ENCODE measurements around the gene DMC1. TPM values are rescaled to one million over a fixed set of nuclear protein-coding genes. Genes with fewer than 3 reads are reported as not detected.

Gene DMC1
- total RNA-seq, 4 donors from 2014 or later = 0.22 to 3.5 (median 0.49) TPM; not detected in 1

DNA sequence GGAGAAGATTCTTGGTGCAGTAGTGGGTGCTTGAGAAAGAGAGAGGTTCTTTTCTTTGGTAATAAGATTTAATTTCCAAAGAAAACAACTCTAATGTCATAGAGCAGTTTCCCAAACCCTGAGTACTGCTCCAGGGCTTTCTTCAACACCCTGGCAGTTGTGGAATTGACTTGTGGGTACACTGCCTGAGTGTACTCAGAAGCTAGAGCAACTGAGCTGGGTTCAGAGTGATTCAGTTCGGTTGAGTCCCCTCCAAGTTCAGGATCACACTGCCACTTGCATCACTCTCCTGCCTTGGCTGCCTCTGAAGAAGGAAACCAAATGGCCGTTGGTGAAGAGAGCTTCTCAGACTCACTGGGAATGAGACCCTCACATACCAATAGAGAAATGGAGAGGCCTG is 5.3 kb downstream of the DMC1 start:
- 89 to 97% methylated on average over 2 of the region's 2 CpGs for WGBS, 2 donors
- intact Hi-C loops (cut with DNase I; ENCODE audit: low total_unique reads) = no loop called here
- no peak for TF ChIP-seq POLR2A (IDR thresholded peaks at IDR 0.05)
- TF ChIP-seq, protein P1, sequence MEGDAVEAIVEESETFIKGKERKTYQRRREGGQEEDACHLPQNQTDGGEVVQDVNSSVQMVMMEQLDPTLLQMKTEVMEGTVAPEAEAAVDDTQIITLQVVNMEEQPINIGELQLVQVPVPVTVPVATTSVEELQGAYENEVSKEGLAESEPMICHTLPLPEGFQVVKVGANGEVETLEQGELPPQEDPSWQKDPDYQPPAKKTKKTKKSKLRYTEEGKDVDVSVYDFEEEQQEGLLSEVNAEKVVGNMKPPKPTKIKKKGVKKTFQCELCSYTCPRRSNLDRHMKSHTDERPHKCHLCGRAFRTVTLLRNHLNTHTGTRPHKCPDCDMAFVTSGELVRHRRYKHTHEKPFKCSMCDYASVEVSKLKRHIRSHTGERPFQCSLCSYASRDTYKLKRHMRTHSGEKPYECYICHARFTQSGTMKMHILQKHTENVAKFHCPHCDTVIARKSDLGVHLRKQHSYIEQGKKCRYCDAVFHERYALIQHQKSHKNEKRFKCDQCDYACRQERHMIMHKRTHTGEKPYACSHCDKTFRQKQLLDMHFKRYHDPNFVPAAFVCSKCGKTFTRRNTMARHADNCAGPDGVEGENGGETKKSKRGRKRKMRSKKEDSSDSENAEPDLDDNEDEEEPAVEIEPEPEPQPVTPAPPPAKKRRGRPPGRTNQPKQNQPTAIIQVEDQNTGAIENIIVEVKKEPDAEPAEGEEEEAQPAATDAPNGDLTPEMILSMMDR (IDR thresholded peaks at IDR 0.05) = no peak
- no peak overlapping the region for H3K4me3 ChIP-seq (ENCODE audit: low read depth, poor library complexity, severe bottlenecking)
- no peak for DNase-seq (ENCODE audit: low spot score in 2 of 2)

DNA sequence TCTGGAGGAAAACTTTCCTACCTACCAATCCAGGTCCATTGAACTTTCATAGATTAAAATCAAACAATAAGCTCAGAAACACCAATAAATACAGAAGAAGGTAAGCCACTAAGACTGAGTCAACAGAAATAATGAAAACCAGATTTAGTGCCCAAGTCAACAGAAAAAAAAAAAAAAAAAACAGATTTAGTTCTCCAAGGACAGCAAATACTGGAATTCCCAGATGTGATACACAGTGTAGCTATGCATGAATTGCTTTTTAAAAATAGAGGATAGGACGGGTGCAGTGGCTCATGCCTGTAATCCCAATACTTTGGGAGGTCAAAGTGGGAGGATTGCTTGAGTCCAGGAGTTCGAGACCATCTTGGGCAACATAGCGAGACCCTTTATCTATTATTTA is 15.7 kb downstream of the DMC1 start:
- no peak for DNase-seq (ENCODE audit: low spot score in 2 of 2)
- TF ChIP-seq POLR2A (IDR thresholded peaks at IDR 0.05) = no peak
- TF ChIP-seq, protein P1 (IDR thresholded peaks at IDR 0.05) = no peak
- intact Hi-C loops (cut with DNase I; ENCODE audit: low total_unique reads) = no loop called here
- H3K4me3 ChIP-seq (ENCODE audit: low read depth, poor library complexity, severe bottlenecking) = no peak overlapping the region
- 85 to 87% methylated on average over 3 of the region's 3 CpGs for WGBS, 2 donors

DNA sequence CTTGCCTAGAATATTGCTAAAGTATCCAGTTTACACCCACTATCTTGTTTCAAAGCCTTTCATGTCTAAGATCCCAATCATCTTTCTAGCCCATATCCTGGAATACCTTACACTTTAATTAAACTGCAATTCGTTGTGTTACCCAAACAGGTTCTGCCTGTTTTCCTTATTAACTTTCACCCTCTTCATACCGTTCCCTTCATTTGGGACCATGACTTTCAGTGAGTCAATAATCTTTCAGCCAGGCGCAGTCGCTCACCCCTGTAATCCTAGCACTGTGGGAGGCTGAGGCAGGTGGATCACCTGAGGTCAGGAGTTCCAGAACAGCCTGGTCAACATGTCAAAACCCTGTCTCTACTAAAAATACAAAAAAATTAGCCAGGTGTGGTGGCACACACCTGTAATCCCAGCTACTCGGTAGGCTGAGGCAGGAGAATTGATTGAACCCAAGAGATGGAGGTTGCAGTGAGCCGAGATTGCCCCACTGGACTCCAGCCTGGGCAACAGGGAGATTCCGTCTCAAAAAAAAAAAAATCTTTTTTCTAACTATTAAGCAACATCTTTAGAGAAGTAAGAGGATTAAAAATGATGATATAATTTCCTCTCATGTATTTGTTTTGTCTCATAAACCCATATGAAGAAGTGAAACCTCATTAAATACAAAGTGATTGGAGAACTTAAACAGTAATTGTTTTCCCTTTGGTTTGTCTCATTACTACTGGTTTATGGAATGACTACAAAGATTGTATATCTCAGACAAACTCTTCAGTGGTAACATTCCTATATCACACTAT is 20.7 kb downstream of the DMC1 start:
- WGBS, 2 donors = 65 to 75% methylated on average over 7 of the region's 7 CpGs
- DNase-seq (ENCODE audit: low spot score in 2 of 2) = no peak
- intact Hi-C loops (cut with DNase I; ENCODE audit: low total_unique reads) = no loop called here
- TF ChIP-seq, protein P1 (IDR thresholded peaks at IDR 0.05) = no peak
- no peak for TF ChIP-seq POLR2A (IDR thresholded peaks at IDR 0.05)
- no peak overlapping the region for H3K4me3 ChIP-seq (ENCODE audit: low read depth, poor library complexity, severe bottlenecking)

DNA sequence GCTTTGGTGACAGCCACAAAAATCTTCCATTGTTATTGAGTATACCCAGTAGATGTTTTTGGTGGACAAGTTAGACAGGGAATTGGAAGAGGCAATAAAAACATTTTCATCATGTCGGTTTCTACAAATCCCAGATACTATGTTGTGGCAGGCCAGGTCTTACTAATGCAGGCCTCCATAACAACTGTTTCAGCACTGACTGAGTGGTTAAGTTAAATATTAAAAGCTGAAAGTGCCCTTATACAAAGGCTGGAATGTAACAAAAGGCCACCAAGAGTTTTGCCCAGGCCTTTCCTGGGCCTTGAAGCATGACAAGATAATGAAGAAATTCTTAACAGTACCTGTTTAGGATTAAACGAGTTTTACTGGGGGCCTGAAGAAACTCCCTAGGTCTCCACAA is 29.3 kb downstream of the DMC1 start:
- intact Hi-C loops (cut with DNase I; ENCODE audit: low total_unique reads) = no loop called here
- DNase-seq (ENCODE audit: low spot score in 2 of 2) = no peak
- TF ChIP-seq, protein P1 (IDR thresholded peaks at IDR 0.05) = no peak
- no peak for TF ChIP-seq POLR2A (IDR thresholded peaks at IDR 0.05)
- 91 to 95% methylated on average over 2 of the region's 2 CpGs for WGBS, 2 donors
- no peak overlapping the region for H3K4me3 ChIP-seq (ENCODE audit: low read depth, poor library complexity, severe bottlenecking)

DNA sequence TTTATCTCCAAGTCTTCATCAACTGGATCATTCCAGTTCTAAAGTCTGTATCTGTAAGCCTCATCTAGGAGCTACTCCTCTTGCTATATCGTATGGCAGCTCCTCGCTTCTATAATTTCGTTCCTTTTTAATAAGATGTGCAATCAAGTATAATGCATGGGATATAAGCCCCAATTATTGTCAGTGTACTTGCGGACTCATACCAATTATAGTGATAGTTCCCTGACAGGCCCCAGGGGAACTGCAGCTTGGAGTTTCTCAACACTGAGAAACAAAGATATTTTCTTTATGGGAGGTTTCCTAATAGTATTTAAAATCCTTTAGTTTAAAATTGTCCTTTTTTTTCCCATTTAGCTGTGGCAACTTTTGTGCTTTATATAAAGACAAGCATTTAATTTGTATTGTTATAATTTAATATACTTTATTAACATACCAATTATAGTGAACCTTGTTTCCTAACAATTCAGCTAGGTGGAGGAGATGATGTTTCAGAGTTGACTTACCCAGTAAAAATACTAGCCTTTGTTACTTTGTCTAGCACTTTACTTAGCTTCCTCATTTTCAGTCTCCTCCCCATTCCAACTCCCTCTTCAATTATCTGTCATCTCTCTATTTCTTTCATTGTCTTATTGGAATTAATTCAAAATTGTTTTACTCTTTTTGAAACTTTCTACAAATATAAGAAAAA is 38.6 kb downstream of the DMC1 start:
- no peak overlapping the region for H3K4me3 ChIP-seq (ENCODE audit: low read depth, poor library complexity, severe bottlenecking)
- TF ChIP-seq, protein P1 (IDR thresholded peaks at IDR 0.05) = no peak
- TF ChIP-seq POLR2A (IDR thresholded peaks at IDR 0.05) = no peak
- intact Hi-C loops (cut with DNase I; ENCODE audit: low total_unique reads) = no loop called here
- no peak for DNase-seq (ENCODE audit: low spot score in 2 of 2)
- 91 to 93% methylated on average over 4 of the region's 4 CpGs for WGBS, 2 donors

Measured in lower leg skin (tissue), 4 donors.